ENCODE data around the gene SIRPD. TPM values are rescaled to one million over a fixed set of nuclear protein-coding genes. Genes with fewer than 3 reads are reported as not detected.

Gene SIRPD
- total RNA-seq, 2 experiments from 2014 or later: not detected

GRCh38 chr20:1494436-1494835 lies 63.1 kb downstream of the SIRPD start:
- CTCF ChIA-PET: interaction anchor here (1.0 to 1.2 kb wide), 2 partner anchors 9 to 283 kb away, joined by 3 read pairs; no protein-coding TSS in a partner anchor
- Mint-ChIP-seq H3K4me1 (ENCODE audit: low read depth) (peaks cover 12% of the 10 kb centered on the region), H3K27ac (no peak overlapping the region), H3K27me3 (peaks cover 25% of the 10 kb centered on the region), H3K9me3 (no peaks in the 10 kb centered on the region), H3K4me3 (no peak overlapping the region), H3K36me3 (ENCODE audit: low read depth) (no peaks in the 10 kb centered on the region)
- no peak for TF ChIP-seq CTCF (IDR thresholded peaks at IDR 0.05)
- POLR2A ChIA-PET: interaction anchor here (1.2 kb wide), 1 partner anchor 283 kb away, joined by 3 read pairs; no protein-coding TSS in a partner anchor
- intact Hi-C loops (cut with micrococcal nuclease): no loop called here
- DNase-seq: no peak
- no peak for ATAC-seq

- intact Hi-C loops (cut with micrococcal nuclease): no loop called here
- POLR2A ChIA-PET: interaction anchor here (1.2 kb wide), 1 partner anchor 284 kb away, joined by 3 read pairs; no protein-coding TSS in a partner anchor
Measured at GRCh38 chr20:1493536-1493935, 64.0 kb downstream of the SIRPD start.

GRCh38 chr20:1491860-1492642 lies 65.5 kb downstream of the SIRPD start:
- CTCF ChIA-PET: interaction anchor here (1.0 to 2.7 kb wide), 4 partner anchors 11 to 285 kb away, joined by 4 to 11 read pairs (median 5); no protein-coding TSS in a partner anchor
- ATAC-seq: no peak
- intact Hi-C loops (cut with micrococcal nuclease): no loop called here

More at GRCh38 chr20:1493536-1493935, 64.0 kb downstream of the SIRPD start:
- Mint-ChIP-seq H3K36me3 (ENCODE audit: low read depth) (no peaks in the 10 kb centered on the region), H3K27me3 (peaks cover 21% of the 10 kb centered on the region), H3K9me3 (no peaks in the 10 kb centered on the region), H3K4me3 (no peak overlapping the region), H3K4me1 (ENCODE audit: low read depth) (peaks cover 12% of the 10 kb centered on the region), H3K27ac (no peak overlapping the region)
- DNase-seq: no peak
- no peak for ATAC-seq
- TF ChIP-seq CTCF (IDR thresholded peaks at IDR 0.05): no peak
- CTCF ChIA-PET: interaction anchor here (1.0 to 1.2 kb wide), 2 partner anchors 9 to 284 kb away, joined by 3 read pairs; no protein-coding TSS in a partner anchor

GRCh38 chr20:1491281-1491840 lies 66.1 kb downstream of the SIRPD start, which contains the start of gene SIRPB2:
SIRPB2 (minus strand) TSS chr20:1491420; CDS start chr20:1491359, 61 bp downstream.
- intact Hi-C loops (cut with micrococcal nuclease): no loop called here
- ATAC-seq: no peak
- Mint-ChIP-seq H3K4me3 (no peak within 1 kb of the TSS), H3K4me1 (ENCODE audit: low read depth) (peaks cover 12% of the 10 kb centered on the region), H3K27ac (no peak within 1 kb of the TSS), H3K36me3 (ENCODE audit: low read depth) (no peaks in the 10 kb centered on the region), H3K9me3 (no peaks in the 10 kb centered on the region), H3K27me3 (peaks cover 20% of the 10 kb centered on the region)
- CTCF ChIA-PET: interaction anchor here (1.4 to 2.8 kb wide), 3 partner anchors 12 to 286 kb away, joined by 4 to 19 read pairs (median 11); no protein-coding TSS in a partner anchor
- no peak for DNase-seq
- TF ChIP-seq CTCF (IDR thresholded peaks at IDR 0.05): no peak
- POLR2A ChIA-PET: interaction anchor here (1.2 kb wide), 1 partner anchor 24 kb away, joined by 3 read pairs; the partner anchor contains the start of gene NSFL1C

More at GRCh38 chr20:1491860-1492642, 65.5 kb downstream of the SIRPD start:
- Mint-ChIP-seq H3K4me1 (ENCODE audit: low read depth) (peaks cover 12% of the 10 kb centered on the region), H3K4me3 (no peak overlapping the region), H3K36me3 (ENCODE audit: low read depth) (no peaks in the 10 kb centered on the region), H3K9me3 (no peaks in the 10 kb centered on the region), H3K27me3 (peaks cover 20% of the 10 kb centered on the region), H3K27ac (no peak overlapping the region)
- DNase-seq: no peak
- no peak for TF ChIP-seq CTCF (IDR thresholded peaks at IDR 0.05)
- POLR2A ChIA-PET: no interaction called here
